SJSA1 (cell line): ENCODE measurements around the gene TRERF1. TPM values are rescaled to one million over a fixed set of nuclear protein-coding genes. Genes with fewer than 3 reads are reported as not detected.
A peak's percentile ranks its signal among the peaks of the same experiment; 100 is the strongest.
"Not testable (repeated sequence)": the region's sequence is repeated elsewhere in the genome, so short reads cannot be mapped to it uniquely, and the experiment has no call there.

Experiments used
- DNase-seq, 2 experiments: peaks; one replicate each; pipeline ENCODE4 v3.0.0-alpha.2; 2015 to 2020; ENCODE audit warnings: low spot score in 2 of 2, low read depth in 1 of 2
- H3K27ac ChIP-seq: fragments of 250-450 bp; sonication (Bioruptor Pico); 2 replicates; pipeline ENCODE4 v1.5.1; 2020; ENCODE audit warnings: mild to moderate bottlenecking, moderate library complexity
- H3K27me3 ChIP-seq: fragments of 250-450 bp; sonication (Bioruptor Pico); replicated peaks from 2 replicates; pipeline ENCODE4 v1.5.1; 2020; ENCODE audit warnings: mild to moderate bottlenecking, moderate library complexity
- H3K36me3 ChIP-seq: fragments of 250-450 bp; sonication (Bioruptor Pico); 2 replicates; pipeline ENCODE4 v1.5.1; 2020; ENCODE audit warnings: mild to moderate bottlenecking
- H3K4me1 ChIP-seq: fragments of 250-450 bp; sonication (Bioruptor Pico); replicated peaks from 2 replicates; pipeline ENCODE4 v1.6.1; 2021; ENCODE audit warnings: mild to moderate bottlenecking
- H3K4me3 ChIP-seq: fragments of 250-450 bp; sonication (Bioruptor Pico); 2 replicates; pipeline ENCODE4 v1.5.1; 2020; ENCODE audit warnings: mild to moderate bottlenecking
- H3K9me3 ChIP-seq: fragments of 250-450 bp; sonication (Bioruptor Pico); replicated peaks from 2 replicates; pipeline ENCODE4 v1.5.1; 2020; ENCODE audit warnings: mild to moderate bottlenecking
- total RNA-seq: library from RNA; depleted of rRNA; stranded (reverse); fragments of >200 nt; shearing (Covaris generic); gene quantifications from 2 replicates; pipeline ENCODE4 v1.2.3, GENCODE V29; 2014

TRERF1 gene
- total RNA-seq, 1 experiment from 2014 or later = 3.6 TPM

DNA sequence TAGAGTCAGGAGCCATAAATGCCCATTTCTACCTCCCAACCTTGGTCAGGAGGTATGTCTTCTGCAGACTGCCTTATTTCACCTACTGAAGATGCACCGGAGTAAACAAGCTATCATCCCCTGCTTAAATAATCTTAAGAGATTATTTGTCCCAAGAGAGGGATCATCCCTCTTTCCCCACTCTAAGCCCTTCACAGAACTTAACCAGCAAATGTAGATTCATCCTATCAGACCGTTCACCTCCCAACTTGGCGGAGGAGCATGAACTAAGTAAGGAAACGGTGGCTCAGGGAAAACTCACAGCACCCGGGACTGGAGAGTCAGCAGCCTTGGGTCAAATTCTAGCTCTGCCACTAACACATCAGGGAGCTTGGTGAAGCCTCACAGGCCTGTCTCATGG, 115.3 kb downstream of the TRERF1 start:
- no peak overlapping the region for H3K4me3 ChIP-seq
- DNase-seq = no peak
- H3K27ac ChIP-seq = no peak overlapping the region
- H3K4me1 ChIP-seq = peaks cover 38% of the 10 kb centered on the region
- H3K9me3 ChIP-seq = no peaks in the 10 kb centered on the region
- no peaks in the 10 kb centered on the region for H3K36me3 ChIP-seq
- no peaks in the 10 kb centered on the region for H3K27me3 ChIP-seq

- Histone ChIP-seq H3K4me1 (peaks cover 33% of the 10 kb centered on the region), H3K9me3 (no peaks in the 10 kb centered on the region), H3K36me3 (no peaks in the 10 kb centered on the region), H3K27me3 (no peaks in the 10 kb centered on the region), H3K4me3 (no peak overlapping the region), H3K27ac (no peak overlapping the region)
- no peak for DNase-seq
Measured at GRCh38 chr6:42335896-42336295, 115.8 kb downstream of the TRERF1 start.

DNA sequence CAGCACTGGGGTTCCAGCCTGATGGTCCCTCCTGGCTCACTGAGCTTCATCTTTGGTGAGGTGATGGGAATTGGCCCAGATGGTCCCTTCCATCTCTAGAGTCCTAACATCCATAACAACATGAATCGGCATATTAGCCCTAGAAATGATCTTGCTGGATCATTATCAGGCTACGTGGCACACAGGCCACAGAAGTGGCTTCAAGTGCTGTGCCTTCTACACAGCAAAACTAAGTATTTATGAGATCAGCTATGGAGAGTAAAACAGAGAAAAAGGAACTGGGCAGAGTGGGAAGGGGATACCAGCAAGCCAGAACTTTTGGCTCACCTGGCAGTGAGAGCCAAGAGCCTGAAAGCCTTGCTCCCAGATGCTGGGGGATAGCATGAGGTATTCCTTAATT, 116.9 kb downstream of the TRERF1 start:
- Histone ChIP-seq H3K36me3 (no peaks in the 10 kb centered on the region), H3K4me1 (peaks cover 23% of the 10 kb centered on the region), H3K9me3 (no peaks in the 10 kb centered on the region), H3K27ac (no peak overlapping the region), H3K4me3 (no peak overlapping the region), H3K27me3 (no peaks in the 10 kb centered on the region)
- DNase-seq = no peak

DNA sequence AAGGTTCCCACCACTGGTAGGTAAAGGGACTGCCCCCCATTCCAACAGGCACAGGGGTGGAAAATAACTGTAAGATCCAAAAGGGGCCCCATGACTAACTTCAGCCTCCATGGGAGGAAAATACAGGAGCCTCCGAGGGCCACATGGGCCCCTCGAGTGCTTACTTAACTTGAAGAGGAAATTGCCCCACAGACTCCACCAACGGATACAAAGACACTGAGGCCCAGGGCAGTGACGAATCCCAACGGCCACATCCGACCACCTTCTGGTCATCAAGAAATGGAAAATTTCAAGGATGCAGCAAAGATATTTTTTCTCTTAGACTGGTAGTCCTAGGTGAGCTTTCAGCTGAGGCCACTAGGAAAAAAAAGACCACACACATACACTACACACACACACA, 118.1 kb downstream of the TRERF1 start:
- H3K4me1 ChIP-seq = peaks cover 13% of the 10 kb centered on the region
- no peaks in the 10 kb centered on the region for H3K27me3 ChIP-seq
- H3K4me3 ChIP-seq = no peak overlapping the region
- H3K9me3 ChIP-seq = no peaks in the 10 kb centered on the region
- H3K36me3 ChIP-seq = no peaks in the 10 kb centered on the region
- H3K27ac ChIP-seq = no peak overlapping the region
- no peak for DNase-seq

DNA sequence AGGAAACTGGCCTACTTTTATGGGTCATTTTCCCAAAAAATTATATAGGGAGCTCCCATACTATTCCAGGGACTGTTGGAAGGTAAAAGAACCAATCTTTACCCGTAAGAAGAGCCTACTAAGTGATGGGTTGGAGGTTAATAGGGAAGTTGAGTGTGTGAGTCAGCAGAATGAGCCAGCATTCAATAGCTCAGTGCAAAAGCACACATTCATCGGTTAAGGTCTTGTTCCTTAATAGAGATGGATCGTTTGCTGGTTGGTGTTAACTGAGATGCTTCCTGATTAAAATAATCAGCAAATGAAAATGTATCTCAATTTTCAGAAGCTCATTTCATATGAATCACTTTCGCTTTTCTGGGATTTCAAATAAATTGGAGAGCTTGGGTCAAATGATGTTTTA, 118.8 kb downstream of the TRERF1 start:
- DNase-seq = no peak
- H3K27ac ChIP-seq = no peak overlapping the region
- no peaks in the 10 kb centered on the region for H3K9me3 ChIP-seq
- no peaks in the 10 kb centered on the region for H3K27me3 ChIP-seq
- no peaks in the 10 kb centered on the region for H3K36me3 ChIP-seq
- no peak overlapping the region for H3K4me3 ChIP-seq
- peaks cover 6% of the 10 kb centered on the region for H3K4me1 ChIP-seq

DNA sequence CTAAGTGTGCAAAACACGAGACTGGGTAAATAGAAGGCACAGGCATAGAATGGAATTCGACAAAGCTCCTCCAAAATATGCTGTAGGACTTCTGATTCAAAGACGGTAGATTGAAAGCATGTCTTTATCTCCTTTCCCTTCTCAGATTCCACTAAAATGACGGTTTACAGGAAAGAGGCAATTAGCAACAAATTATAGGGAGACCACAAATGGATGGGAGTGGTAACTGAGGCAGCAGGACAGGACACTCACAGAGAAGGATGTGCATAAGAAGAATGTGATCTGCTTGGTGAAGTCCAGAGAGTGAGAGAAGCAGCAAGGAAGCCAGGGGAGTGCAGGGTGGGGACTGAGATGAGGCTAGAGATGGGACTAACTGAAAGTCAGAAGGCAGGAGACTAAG, 120.7 kb downstream of the TRERF1 start:
- peaks cover 6% of the 10 kb centered on the region for H3K4me1 ChIP-seq
- DNase-seq = no peak
- no peaks in the 10 kb centered on the region for H3K36me3 ChIP-seq
- no peaks in the 10 kb centered on the region for H3K9me3 ChIP-seq
- H3K4me3 ChIP-seq = no peak overlapping the region
- no peak overlapping the region for H3K27ac ChIP-seq
- no peaks in the 10 kb centered on the region for H3K27me3 ChIP-seq

- no peaks in the 10 kb centered on the region for H3K36me3 ChIP-seq
- H3K4me3 ChIP-seq = no peak overlapping the region
- H3K4me1 ChIP-seq = peaks cover 10% of the 10 kb centered on the region
- no peak overlapping the region for H3K27ac ChIP-seq
- no peak for DNase-seq
- H3K27me3 ChIP-seq = no peaks in the 10 kb centered on the region
- H3K9me3 ChIP-seq = no peaks in the 10 kb centered on the region
Measured at GRCh38 chr6:42326248-42326647, 125.5 kb downstream of the TRERF1 start.

DNA sequence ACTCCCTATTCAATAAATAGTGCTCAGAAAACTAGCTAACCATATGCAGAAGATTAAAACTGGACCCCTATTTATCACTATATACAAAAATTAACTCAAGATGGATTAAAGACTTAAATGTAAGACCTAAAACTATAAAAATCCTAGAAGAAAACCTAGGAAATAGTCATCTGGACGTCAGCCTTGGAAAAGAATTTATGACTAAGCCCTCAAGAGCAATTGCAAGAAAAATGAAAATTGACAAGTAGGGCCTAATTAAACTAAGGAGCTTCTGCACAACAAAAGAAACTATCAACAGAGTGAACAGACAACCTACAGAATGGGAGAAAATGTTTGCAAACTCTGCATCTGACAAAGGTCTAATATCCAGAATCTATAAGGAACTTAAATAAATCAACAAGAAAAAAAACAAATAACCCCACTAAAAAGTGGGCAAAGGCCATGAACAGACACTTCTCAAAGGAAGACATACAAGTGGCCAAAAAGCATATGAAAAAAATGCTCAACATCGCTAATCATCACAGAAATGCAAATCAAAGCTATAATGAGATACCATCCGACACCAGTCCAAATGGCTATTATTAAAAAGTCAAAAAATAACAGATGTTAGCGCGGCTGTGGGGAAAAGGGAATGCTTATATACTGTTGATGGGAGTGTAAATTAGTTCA, 126.9 kb downstream of the TRERF1 start:
- not testable (repeated sequence) for H3K4me3 ChIP-seq, H3K27ac ChIP-seq, H3K4me1 ChIP-seq, DNase-seq, H3K27me3 ChIP-seq, H3K36me3 ChIP-seq, H3K9me3 ChIP-seq

- Histone ChIP-seq H3K27ac (no peak overlapping the region), H3K4me1 (peaks cover 10% of the 10 kb centered on the region), H3K4me3 (no peak overlapping the region), H3K36me3 (no peaks in the 10 kb centered on the region), H3K9me3 (no peaks in the 10 kb centered on the region), H3K27me3 (no peaks in the 10 kb centered on the region)
- no peak for DNase-seq
Measured at GRCh38 chr6:42322676-42323075, 129.1 kb downstream of the TRERF1 start.

GRCh38 chr6:42321976-42322375, 129.8 kb downstream of the TRERF1 start:
- Histone ChIP-seq H3K36me3 (no peaks in the 10 kb centered on the region), H3K4me3 (no peak overlapping the region), H3K27me3 (no peaks in the 10 kb centered on the region), H3K27ac (no peak overlapping the region), H3K9me3 (no peaks in the 10 kb centered on the region), H3K4me1 (peaks cover 14% of the 10 kb centered on the region)
- DNase-seq = no peak

DNA sequence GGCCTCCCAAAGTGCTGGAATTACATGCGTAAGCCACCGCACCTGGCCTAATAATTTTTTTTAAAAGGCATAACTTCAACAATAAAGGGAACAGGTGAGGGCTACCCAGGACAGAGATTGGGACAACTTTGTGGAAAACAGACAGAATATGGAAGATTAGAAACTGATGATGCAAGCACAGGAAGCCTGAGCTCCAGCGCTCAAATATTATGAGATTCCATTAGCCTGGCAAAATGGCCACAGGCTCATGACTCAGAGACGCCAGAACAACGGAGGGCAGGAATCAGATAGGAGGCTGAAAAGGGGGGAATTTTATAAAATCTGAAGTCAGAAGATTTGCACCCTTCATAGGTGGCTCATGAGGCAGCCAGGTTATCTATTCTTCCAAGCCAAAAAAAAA, 131.0 kb downstream of the TRERF1 start:
- H3K36me3 ChIP-seq = no peaks in the 10 kb centered on the region
- H3K27ac ChIP-seq = no peak overlapping the region
- H3K4me1 ChIP-seq = peaks cover 17% of the 10 kb centered on the region
- no peak overlapping the region for H3K4me3 ChIP-seq
- H3K9me3 ChIP-seq = no peaks in the 10 kb centered on the region
- DNase-seq = no peak
- no peaks in the 10 kb centered on the region for H3K27me3 ChIP-seq

GRCh38 chr6:42318480-42318879, 133.2 kb downstream of the TRERF1 start:
- H3K27ac ChIP-seq = no peak overlapping the region
- H3K4me1 ChIP-seq = peaks cover 39% of the 10 kb centered on the region
- no peak for DNase-seq
- no peaks in the 10 kb centered on the region for H3K27me3 ChIP-seq
- H3K4me3 ChIP-seq = no peak overlapping the region
- H3K9me3 ChIP-seq = no peaks in the 10 kb centered on the region
- H3K36me3 ChIP-seq = no peaks in the 10 kb centered on the region

DNA sequence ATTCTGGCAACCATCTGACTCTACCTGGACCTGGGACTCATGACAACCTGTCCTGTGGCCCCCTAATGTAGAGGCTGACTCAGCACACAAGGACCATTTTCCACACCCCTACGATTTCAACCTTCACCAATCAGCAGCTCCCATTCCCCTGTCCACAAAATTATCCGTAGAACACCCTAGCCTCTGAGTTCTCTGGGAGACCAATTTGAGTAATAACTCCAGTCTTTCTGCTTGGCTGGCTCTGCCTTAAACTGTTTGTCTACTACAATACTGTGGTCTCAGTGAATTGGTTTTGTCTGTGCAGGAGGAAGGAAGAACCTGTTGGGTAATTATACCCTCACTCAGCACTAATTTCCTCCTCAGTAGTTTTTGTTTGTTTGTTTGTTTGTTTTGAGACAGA, 134.7 kb downstream of the TRERF1 start:
- H3K27me3 ChIP-seq = no peaks in the 10 kb centered on the region
- no peak overlapping the region for H3K4me3 ChIP-seq
- H3K27ac ChIP-seq = peak overlapping the region; percentile 99
- DNase-seq = no peak
- H3K36me3 ChIP-seq = peaks cover 3% of the 10 kb centered on the region; the same call in 1 of the 2 replicates
- no peaks in the 10 kb centered on the region for H3K9me3 ChIP-seq
- peaks cover 50% of the 10 kb centered on the region for H3K4me1 ChIP-seq

GRCh38 chr6:42315991-42316970, 135.4 kb downstream of the TRERF1 start:
- H3K4me1 ChIP-seq = peaks cover 50% of the 10 kb centered on the region
- H3K4me3 ChIP-seq = no peak overlapping the region
- peak; percentile 96 to 98 for DNase-seq
- no peaks in the 10 kb centered on the region for H3K27me3 ChIP-seq
- no peaks in the 10 kb centered on the region for H3K9me3 ChIP-seq
- H3K36me3 ChIP-seq = peaks cover 3% of the 10 kb centered on the region; the same call in 1 of the 2 replicates
- peak overlapping the region; percentile 99 for H3K27ac ChIP-seq
